ENCODE data around the gene CWC27.

The CWC27 gene

DNA sequence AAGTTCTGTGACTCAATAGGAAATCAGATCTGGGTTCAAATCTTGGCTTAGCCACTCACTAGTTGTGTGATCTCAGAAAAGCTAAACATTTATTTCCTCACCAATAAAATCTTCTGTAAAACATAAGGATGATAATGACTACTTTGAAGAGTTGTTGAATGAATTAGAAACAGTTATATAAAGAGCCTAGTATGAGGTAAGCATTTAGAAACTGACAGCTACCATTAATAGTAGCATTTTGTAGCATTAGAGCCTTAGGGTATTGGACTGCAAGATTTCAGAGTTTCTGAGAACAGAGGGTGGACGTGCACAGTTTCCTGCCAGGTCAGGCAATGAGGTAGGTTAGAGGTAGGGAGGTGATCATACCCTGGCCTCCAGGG is 293.2 kb downstream of the CWC27 start:
- TF ChIP-seq, protein P1, sequence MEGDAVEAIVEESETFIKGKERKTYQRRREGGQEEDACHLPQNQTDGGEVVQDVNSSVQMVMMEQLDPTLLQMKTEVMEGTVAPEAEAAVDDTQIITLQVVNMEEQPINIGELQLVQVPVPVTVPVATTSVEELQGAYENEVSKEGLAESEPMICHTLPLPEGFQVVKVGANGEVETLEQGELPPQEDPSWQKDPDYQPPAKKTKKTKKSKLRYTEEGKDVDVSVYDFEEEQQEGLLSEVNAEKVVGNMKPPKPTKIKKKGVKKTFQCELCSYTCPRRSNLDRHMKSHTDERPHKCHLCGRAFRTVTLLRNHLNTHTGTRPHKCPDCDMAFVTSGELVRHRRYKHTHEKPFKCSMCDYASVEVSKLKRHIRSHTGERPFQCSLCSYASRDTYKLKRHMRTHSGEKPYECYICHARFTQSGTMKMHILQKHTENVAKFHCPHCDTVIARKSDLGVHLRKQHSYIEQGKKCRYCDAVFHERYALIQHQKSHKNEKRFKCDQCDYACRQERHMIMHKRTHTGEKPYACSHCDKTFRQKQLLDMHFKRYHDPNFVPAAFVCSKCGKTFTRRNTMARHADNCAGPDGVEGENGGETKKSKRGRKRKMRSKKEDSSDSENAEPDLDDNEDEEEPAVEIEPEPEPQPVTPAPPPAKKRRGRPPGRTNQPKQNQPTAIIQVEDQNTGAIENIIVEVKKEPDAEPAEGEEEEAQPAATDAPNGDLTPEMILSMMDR (IDR thresholded peaks at IDR 0.05; ENCODE audit: low read depth, low read length), result no peak
- H3K4me3 ChIP-seq (ENCODE audit: low read depth, low read length), result no peak overlapping the region

DNA sequence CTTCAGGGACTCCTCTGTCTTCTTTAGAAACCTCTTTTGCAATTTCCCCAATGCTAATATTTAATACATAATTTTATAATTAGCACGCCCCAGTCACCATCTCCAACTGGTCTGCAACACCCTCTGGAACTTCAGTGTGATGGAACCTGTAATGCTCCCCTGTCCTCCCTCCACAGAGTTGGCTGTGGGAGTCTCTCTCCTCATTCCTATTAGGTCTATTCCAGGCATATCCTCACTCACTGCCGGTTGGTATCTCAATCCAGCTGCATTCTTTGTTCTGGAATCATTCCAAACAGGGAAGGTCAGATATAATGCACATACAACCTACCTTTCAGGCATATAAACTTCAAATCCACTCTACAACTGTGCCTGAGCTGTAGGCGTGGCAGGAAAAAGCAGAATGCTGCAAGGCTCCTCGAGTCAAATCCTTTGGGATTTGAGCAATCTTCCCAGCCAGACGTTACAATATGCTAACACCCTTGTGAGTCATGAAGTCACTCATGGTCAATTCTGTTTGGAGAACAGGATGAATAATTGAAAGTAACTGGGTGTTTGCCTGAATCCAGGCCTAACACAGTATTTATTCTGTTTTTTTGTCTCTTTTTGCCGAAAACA is 293.8 kb downstream of the CWC27 start:
- TF ChIP-seq, protein P1 (IDR thresholded peaks at IDR 0.05; ENCODE audit: low read depth, low read length), result no peak
- H3K4me3 ChIP-seq (ENCODE audit: low read depth, low read length), result no peak overlapping the region

DNA sequence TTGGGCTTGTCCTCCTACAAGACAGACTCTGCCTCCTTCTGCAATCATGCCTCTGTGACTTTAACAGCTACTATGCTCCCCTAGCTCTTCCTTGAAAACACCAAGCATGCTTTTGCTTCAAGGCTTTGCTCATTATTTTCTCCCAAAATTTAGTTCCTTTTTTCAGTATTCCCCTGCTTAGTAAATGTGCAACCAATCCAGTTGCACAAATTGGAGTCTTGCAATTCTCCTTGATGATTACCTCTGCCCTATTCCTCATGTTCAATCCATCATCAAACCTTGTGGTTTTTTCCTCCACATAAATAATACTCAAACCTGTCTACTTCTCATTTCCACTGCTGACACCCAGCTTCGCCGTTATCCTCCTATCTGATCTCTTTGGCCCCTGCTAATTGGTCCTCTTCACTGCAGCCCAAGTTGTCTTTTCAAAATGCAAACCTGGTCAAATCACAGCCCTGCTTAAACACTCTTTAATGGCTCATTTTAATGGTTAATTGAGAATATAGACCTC is 296.3 kb downstream of the CWC27 start:
- no peak overlapping the region for H3K4me3 ChIP-seq (ENCODE audit: low read depth, low read length)
- TF ChIP-seq, protein P1 (IDR thresholded peaks at IDR 0.05; ENCODE audit: low read depth, low read length), result no peak

DNA sequence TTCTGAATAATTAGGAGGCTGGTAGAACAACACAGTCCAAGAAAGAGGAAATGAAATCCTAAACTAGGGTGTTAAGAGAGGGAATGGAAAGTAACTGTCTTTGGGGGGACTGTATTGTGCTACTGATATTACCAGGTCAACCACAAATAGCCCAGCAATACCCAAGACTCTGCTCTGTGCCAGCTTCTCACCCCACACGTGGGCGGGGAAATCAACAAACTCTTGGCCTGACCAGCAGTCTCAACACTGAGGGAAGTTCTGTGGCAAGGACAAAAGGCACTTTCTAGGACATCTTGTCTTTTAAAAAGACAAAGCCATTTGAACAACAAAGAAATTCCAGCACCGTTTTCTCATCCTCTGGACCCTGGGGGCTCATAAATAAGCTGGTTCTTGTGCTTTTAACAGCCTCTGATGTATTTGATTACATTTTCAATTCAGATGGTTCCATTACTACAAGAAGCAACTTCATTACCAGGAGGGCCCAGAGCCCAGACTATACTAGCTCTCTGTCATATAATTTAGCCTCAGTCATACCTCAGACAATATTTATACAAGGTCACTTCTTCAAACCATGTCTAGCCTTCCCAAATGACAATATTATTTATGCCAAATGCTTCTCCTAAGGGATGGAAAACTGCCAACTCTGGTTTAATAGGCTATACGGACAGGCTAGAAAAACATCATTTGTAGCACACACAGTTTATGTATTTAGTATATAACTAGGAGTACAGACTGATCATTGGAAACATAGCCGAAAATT is 297.8 kb downstream of the CWC27 start:
- TF ChIP-seq, protein P1 (IDR thresholded peaks at IDR 0.05; ENCODE audit: low read depth, low read length), result no peak
- no peak overlapping the region for H3K4me3 ChIP-seq (ENCODE audit: low read depth, low read length)

DNA sequence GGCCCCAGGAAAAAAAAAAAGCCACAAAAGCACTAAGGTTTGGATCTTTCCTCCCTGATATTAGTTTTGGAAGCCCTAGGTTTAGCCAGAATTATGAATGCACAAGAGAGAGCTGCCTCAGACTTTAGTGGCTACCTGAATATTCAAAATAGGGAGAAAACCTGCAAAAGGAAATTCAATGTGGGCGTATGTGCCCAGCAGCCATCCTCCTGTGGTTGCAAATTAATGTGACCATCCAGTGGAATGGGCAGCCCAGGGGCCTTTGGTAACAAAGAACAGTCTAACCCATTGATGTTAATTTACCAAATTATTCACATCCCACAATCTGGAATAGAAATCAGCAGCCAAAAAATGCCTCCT is 298.4 kb downstream of the CWC27 start:
- no peak overlapping the region for H3K4me3 ChIP-seq (ENCODE audit: low read depth, low read length)
- TF ChIP-seq, protein P1 (IDR thresholded peaks at IDR 0.05; ENCODE audit: low read depth, low read length), result no peak
